Measurements from ENCODE around the gene DMXL2. TPM values are rescaled to one million over a fixed set of nuclear protein-coding genes. Genes with fewer than 3 reads are reported as not detected.

DMXL2 gene
- total and polyA plus RNA-seq, 5 donors from 2014 or later, result 0.15 to 1.4 TPM; not detected in 3

DNA sequence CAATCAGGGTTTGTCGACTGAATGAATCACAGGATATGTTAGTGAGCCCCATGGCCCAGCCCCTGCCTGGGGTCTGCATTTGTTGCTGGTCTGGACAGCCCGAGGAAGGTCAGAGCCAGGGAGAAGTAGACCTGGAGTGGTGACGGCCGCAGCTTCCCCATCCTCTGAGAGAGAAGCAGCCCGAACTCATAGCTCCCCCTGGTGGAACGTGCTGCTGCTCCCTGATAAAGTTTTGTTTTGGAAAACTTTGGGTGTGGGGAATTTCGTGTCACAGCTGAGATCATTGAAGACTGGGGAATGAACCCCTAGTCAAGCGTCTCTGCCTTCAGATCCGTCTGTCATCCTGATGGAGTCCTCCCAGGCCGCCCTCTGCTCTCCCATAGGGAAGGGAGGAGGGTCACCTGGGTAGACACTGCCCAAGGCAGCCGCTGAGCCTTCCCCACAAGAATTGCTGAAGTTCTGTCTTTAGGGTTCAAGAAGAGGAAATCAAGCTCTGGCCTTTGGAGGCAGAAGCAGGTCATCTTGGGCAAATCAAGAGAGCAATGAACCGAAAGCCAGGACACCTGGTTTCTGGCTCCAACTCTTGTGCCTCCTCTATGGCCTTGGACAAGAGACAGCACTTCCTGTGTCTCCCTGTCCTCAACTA, 220.6 kb downstream of the DMXL2 start:
- Histone ChIP-seq H3K4me1 (ENCODE audit: control insufficient read depth, insufficient read depth, low read length, poor library complexity, severe bottlenecking) (no peaks in the 10 kb centered on the region), H3K36me3 (ENCODE audit: control insufficient read depth, insufficient read depth, low read length) (no peaks in the 10 kb centered on the region), H3K4me3 (ENCODE audit: low read depth, low read length) (no peak overlapping the region), H3K27me3 (ENCODE audit: control insufficient read depth, insufficient read depth, low read length) (no peaks in the 10 kb centered on the region), H3K9me3 (ENCODE audit: control insufficient read depth in 2 of 2, low read length in 2 of 2) (no peaks in the 10 kb centered on the region), H3K27ac (ENCODE audit: insufficient read depth, low read length, poor library complexity, severe bottlenecking) (no peak overlapping the region)
- no peak overlapping the region for H3K27ac Mint-ChIP-seq
- no peaks in the 10 kb centered on the region for H3K36me3 Mint-ChIP-seq
- DNase-seq (no peak), ATAC-seq (ENCODE audit: low read depth in 2 of 2) (no peak)
- no peak overlapping the region for H3K4me3 Mint-ChIP-seq
- H3K9me3 Mint-ChIP-seq, result peaks cover 0 to 3% (median 0%) of the 10 kb centered on the region in 7 donors
- no peaks in the 10 kb centered on the region for H3K4me1 Mint-ChIP-seq
- peaks cover 4% of the 10 kb centered on the region for H3K27me3 Mint-ChIP-seq

DNA sequence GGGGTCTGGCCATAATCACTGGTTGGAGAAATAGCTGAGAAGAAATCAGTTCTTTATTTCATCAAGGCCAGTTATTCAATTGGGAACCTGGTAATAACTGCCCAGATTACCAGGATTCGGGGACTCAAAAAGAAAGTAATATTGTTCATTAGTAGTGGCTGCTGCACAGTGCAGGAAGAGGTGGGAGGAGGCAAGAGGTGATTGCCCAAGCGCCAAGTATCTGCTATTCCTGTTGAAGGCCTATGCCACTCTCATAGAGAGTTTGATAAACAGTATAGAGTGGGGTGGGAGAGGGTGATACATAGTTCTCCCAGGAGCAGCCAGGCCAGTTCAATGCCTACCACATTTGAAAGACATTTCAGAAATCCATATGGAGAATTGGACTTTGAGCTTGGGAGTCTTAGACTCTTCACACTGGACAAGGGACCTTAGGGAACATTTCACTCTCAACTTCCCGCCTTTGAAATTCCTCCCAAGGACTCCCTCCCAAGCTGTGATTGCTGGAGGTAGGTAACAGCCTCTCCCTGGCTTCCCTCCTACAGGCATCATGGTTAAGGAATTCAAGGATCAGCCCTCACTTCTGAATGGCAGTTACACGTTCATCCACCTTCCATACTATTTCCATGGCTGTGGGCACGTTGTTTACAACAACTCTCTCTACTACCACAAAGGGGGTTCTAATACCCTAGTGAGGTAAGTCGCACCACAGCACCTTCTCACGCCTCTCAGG, 221.4 kb downstream of the DMXL2 start:
- no peak overlapping the region for H3K4me3 Mint-ChIP-seq
- no peak overlapping the region for H3K27ac Mint-ChIP-seq
- Histone ChIP-seq H3K4me1 (ENCODE audit: control insufficient read depth, insufficient read depth, low read length, poor library complexity, severe bottlenecking) (no peaks in the 10 kb centered on the region), H3K27ac (ENCODE audit: insufficient read depth, low read length, poor library complexity, severe bottlenecking) (no peak overlapping the region), H3K27me3 (ENCODE audit: control insufficient read depth, insufficient read depth, low read length) (no peaks in the 10 kb centered on the region), H3K9me3 (ENCODE audit: control insufficient read depth in 2 of 2, low read length in 2 of 2) (no peaks in the 10 kb centered on the region), H3K4me3 (ENCODE audit: low read depth, low read length) (no peak overlapping the region), H3K36me3 (ENCODE audit: control insufficient read depth, insufficient read depth, low read length) (no peaks in the 10 kb centered on the region)
- H3K4me1 Mint-ChIP-seq, result no peaks in the 10 kb centered on the region
- ATAC-seq (ENCODE audit: low read depth in 2 of 2) (no peak), DNase-seq (no peak)
- H3K27me3 Mint-ChIP-seq, result peaks cover 4% of the 10 kb centered on the region
- H3K36me3 Mint-ChIP-seq, result no peaks in the 10 kb centered on the region
- H3K9me3 Mint-ChIP-seq, result peaks cover 0 to 3% (median 0%) of the 10 kb centered on the region in 7 donors

DNA sequence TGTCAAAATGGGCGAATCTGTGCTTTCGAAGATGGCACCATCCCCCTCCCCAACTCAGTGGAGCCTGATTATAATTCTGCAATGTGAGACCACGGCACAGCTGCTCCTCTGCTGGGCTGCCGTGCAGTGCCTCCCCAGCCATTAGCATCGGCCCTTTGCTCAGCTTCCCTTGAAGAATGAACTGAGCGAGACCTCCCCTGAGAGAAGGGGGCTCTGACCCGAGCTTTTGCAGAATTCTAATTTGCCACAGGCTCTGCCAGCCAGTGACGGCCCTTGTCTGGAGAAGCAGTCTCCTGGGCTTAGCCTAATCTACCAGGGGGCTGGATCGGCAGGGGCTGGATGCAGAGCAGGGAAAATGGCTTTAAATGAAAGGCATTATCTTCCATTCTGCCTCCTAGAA, 223.9 kb downstream of the DMXL2 start:
- H3K4me1 ChIP-seq (ENCODE audit: control insufficient read depth, insufficient read depth, low read length, poor library complexity, severe bottlenecking), result no peaks in the 10 kb centered on the region
- no peaks in the 10 kb centered on the region for H3K36me3 ChIP-seq (ENCODE audit: control insufficient read depth, insufficient read depth, low read length)
- Mint-ChIP-seq H3K27me3 (peaks cover 4% of the 10 kb centered on the region), H3K4me1 (no peaks in the 10 kb centered on the region), H3K36me3 (no peaks in the 10 kb centered on the region), H3K4me3 (no peak overlapping the region), H3K9me3 (no peaks in the 10 kb centered on the region), H3K27ac (no peak overlapping the region)
- ATAC-seq (ENCODE audit: low read depth in 2 of 2) (no peak), DNase-seq (no peak)
- no peaks in the 10 kb centered on the region for H3K9me3 ChIP-seq (ENCODE audit: control insufficient read depth in 2 of 2, low read length in 2 of 2)
- H3K4me3 ChIP-seq (ENCODE audit: low read depth, low read length), result no peak overlapping the region
- no peaks in the 10 kb centered on the region for H3K27me3 ChIP-seq (ENCODE audit: control insufficient read depth, insufficient read depth, low read length)
- H3K27ac ChIP-seq (ENCODE audit: insufficient read depth, low read length, poor library complexity, severe bottlenecking), result no peak overlapping the region

Other genes starting within 250 kb of the DMXL2 start
- not detected for gene SCG3, start 58.7 kb upstream of the DMXL2 start, total RNA-seq
- gene SCG3, start 58.7 kb upstream of the DMXL2 start, polyA plus RNA-seq, result not detected
- gene LYSMD2, start 114.9 kb upstream of the DMXL2 start, total RNA-seq, result 13.0 TPM
- gene LYSMD2, start 114.9 kb upstream of the DMXL2 start, polyA plus RNA-seq, result 10 to 100 TPM; 32.5 to 44.1 (median 39.7) TPM
- 3.7 TPM for gene TMOD2, start 128.8 kb upstream of the DMXL2 start, total RNA-seq
- 1 to 10 TPM in 3 of 4 donors, under 1 TPM in 1; 0.87 to 1.9 (median 1.1) TPM for gene TMOD2, start 128.8 kb upstream of the DMXL2 start, polyA plus RNA-seq
- gene TMOD3, start 206.9 kb upstream of the DMXL2 start, total RNA-seq, result 68.2 TPM
- 10 to 100 TPM; 28.3 to 41.2 (median 32.5) TPM for gene TMOD3, start 206.9 kb upstream of the DMXL2 start, polyA plus RNA-seq